KBM-7 (cell line): ENCODE data around the gene ELMO3.
A peak's percentile ranks its signal among the peaks of the same experiment; 100 is the strongest.

Source experiments
- DNase-seq: peaks from one replicate; pipeline ENCODE4 v3.0.0-alpha.2; 2015
- in situ Hi-C: fragments of 300-500 bp; cut with MboI; formaldehyde crosslinking; loops from 2 replicates; pipeline ENCODE4 v1.14.3; 2020; ENCODE audit warnings: low sequenced_read_pairs, low pct_unique_long_range_greater_than_20kb, mixed read lengths

ELMO3 gene

DNA sequence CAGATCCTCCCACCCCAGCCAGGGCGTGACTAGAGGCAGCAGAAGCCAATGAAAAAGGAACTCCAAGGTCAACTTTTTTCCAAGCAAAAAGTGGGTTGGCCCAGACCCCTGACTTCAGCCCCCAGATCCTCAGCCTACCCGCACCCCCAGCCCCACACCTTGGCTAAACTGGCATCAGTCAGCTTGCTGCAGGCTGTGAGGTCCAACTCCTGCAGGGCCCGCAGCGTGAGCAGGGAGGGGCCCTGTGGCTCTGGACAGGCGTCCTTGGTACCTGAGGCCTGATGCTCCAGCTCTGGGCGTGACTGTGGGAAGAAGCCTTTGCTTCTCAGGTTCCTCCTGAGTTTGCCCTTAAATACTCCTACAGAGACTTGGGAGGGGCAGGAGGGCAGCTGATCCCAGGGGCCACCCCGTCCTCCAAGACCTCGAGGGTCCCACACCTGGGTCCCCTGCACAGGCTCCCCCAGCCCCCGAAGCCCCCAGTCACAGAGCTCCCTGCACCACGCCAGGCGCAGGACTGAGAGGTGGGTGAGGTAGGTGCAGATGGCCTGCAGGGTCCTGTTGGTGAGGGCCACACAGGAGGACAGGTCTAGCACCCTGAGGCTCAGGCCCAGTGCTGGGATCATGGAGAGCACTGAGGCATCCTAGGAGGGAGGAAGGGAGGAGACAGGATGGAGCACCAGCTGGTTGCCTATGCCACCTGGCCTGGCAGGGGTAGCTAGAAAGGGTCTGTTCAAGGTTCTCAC, 9.4 kb downstream of the ELMO3 start:
- in situ Hi-C loops, result no loop called here
- DNase-seq, result no peak

DNA sequence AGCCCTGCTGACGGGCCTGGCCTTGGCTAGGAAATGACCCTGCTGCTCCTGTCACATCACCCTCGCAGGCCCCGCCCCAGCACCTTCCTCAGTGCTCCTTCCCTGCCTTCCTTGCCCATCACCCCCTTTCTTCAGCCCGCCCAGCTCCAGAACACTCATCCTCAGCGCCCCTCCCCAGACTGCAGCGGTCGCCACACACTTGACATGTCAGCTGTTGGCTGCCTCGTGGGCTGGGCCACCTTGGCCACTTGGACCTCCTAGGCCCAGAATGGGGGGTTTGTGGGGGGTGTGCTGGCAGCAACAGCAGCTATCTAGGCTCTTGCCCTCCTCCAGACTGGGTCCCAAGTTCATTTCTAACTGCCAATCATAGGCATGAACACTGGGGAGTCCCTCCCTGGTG, 10.6 kb downstream of the ELMO3 start:
- no peak for DNase-seq
- in situ Hi-C loops, result no loop called here

DNA sequence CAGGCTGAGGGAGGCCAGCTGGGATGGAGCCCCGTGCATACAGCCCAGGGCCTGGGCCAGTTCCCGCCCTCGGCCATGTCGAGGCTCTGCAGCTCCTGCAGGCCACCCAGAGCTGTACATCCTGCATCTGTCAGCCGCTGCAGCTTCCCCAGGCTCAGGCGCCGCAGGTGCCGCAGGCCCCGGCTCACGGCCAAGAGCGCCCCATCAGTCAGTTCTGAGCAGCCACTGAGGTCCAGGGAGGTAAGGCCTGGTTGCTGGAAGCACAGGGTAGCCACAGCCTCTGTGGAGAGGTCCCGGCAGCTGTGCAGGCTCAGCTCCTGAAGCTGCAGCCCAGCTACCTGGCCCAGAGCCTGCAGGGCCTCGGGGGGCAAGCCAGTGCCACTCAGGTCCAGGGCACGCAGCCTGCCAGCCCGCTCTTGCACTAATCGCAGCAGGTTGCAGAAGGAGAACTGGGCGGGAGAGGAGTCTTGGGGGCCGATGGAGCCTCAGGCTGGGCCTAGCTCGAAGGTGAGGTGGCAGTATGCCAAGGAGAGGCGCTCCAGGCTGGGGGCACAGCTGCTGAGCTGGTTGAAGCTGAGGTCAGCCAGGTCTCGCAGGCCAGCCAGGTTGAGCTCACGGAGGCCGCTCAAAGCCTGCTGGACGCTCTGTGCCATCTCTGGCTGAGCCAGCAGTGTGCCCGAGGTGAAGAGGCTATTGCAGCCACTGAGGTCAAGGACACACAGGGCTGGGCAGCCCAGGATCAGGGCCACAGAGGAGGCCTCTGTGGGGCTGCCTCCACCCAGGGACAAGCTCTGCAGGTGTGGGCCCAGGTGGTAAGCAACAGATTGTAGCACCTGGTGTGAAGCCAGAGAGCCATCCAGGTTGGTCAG, 11.4 kb downstream of the ELMO3 start:
- no peak for DNase-seq
- in situ Hi-C loops, result no loop called here

GRCh38 chr16:67211674-67212073, 12.7 kb downstream of the ELMO3 start:
- DNase-seq, result no peak
- in situ Hi-C loops, result no loop called here

DNA sequence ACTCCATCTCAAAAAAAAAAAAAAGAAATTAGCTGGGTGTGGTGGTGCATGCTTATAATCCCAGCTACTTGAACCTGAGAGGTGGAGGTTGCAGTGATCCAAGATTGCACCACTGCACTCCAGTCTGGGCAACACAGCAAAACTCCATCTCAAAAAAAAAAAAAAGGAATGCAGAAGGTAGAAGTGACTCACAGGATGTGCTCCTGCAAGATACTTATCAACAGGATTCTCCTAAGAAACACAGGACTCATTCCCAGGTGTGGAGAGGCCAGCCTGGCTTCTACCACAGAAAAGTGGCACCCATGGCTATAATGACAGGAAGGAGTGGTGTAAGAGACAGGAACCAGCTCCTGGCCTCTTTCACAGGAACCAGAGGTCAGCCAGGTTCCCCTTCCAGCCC, 13.8 kb downstream of the ELMO3 start:
- no peak for DNase-seq
- in situ Hi-C loops, result no loop called here

- in situ Hi-C loops, result no loop called here
- no peak for DNase-seq
Measured at GRCh38 chr16:67213197-67214019, 14.5 kb downstream of the ELMO3 start.

DNA sequence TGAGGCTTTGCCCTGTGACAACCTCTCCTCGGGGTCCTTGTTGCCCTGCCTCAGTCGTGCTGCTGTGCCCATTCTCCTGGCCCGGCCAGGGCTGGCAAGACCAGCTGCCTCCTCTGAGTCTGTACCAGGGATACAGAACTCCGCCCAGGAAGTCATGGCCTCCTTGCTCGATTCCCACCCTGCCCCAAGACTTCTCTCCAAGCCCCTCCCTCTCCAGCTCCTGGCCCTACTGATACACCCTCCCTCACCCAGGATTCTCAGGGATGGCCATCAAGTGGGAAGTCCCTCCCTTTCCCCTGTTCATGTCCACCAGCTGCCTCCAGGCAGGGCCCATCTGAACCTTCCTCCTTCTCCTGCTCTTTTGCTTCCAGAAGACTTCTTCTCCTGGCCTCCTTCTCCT, 16.8 kb downstream of the ELMO3 start:
- in situ Hi-C loops, result no loop called here
- no peak for DNase-seq

- DNase-seq, result peak; percentile 69
Measured at GRCh38 chr16:67216612-67217490, 17.9 kb downstream of the ELMO3 start.

GRCh38 chr16:67223992-67224391, 25.1 kb downstream of the ELMO3 start:
- in situ Hi-C loops, result no loop called here
- DNase-seq, result no peak

More at GRCh38 chr16:67216612-67217490, 17.9 kb downstream of the ELMO3 start:
- in situ Hi-C loops, result no loop called here

DNA sequence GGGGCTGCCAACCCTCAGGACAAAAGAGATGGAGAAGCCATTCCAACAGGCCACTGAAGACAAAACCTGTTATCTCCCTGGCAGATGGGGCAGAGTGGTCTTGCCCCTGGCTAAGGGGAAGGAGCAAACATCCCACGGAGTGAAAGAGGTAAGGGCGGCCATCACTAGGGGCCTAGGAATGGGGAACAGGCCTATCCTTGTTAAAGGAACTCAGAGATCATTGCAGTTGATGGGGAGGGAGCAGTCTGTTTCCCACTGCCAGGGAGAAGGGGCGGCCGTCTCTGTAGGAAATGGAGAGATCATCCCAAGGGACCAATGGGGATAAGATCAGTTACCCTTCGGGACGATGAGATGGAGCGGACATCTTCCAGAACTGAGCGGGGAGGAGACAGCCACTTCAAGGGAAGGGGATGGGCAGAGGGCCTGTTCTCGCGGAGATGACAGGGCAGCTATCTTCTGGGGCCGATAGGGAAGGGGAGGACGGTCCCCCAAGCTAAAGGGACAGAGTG, 27.4 kb downstream of the ELMO3 start:
- no peak for DNase-seq
- in situ Hi-C loops, result no loop called here

GRCh38 chr16:67226804-67227566, 28.1 kb downstream of the ELMO3 start, which contains the start of gene TMEM208:
Gene TMEM208 (plus strand): TSS chr16:67227130. CDS start chr16:67227219, 89 bp downstream.
- DNase-seq, result peak; percentile 99
- in situ Hi-C loops, result no loop called here

DNA sequence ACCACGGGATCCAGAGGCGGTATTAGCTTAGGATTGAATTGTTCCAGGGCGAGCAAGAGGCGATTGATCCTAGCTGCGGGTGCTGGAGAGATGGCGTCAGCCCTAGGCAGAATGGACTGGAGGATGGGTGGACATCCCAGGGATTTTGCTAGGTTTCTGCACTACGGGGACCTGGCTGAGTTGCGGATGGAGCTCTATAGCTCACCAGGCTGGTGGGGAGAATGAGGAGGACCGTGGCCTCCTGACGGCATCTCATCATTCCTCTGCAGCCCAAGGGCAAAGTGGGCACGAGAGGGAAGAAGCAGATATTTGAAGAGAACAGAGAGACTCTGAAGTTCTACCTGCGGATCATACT, 28.6 kb downstream of the ELMO3 start:
- in situ Hi-C loops, result no loop called here
- no peak for DNase-seq

- no peak for DNase-seq
Measured at GRCh38 chr16:67228034-67228785, 29.3 kb downstream of the ELMO3 start.

DNA sequence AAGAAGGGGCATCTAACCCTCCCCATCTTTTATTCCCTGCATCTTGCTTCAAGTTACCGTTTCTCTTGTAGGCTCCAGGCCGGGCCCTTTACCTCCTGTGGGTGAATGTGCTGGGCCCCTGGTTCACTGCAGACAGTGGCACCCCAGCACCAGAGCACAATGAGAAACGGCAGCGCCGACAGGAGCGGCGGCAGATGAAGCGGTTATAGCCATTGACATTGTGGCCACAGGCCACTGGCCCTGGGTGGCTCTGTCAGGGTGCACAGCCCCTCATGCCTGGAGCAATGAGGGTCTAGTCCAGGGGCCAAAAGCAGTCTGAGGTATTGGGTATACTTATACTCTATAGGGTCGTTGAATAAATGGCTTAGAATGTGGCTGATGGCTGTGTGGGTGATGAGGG, 30.0 kb downstream of the ELMO3 start:
- in situ Hi-C loops, result no loop called here
- DNase-seq, result no peak

More at GRCh38 chr16:67228034-67228785, 29.3 kb downstream of the ELMO3 start:
- in situ Hi-C loops, result no loop called here

- in situ Hi-C loops, result no loop called here
- DNase-seq, result no peak
Measured at GRCh38 chr16:67229906-67230808, 31.2 kb downstream of the ELMO3 start.
